PC-9 (cell line): ENCODE measurements around the gene FOS.

ENCODE experiments used
- EZH2 ChIP-seq: fragments of 200-600 bp; sonication (generic); IDR thresholded peaks from 2 replicates; pipeline ENCODE4 v1.8.0; 2017; ENCODE audit warnings: antibody characterized with exemption, low read depth
- TF ChIP-seq, protein P1 (sequence below): fragments of 200-600 bp; sonication (generic); conservative IDR thresholded peaks from 2 replicates; pipeline ENCODE4 v1.6.1; 2017; ENCODE audit warnings: mixed run types, antibody characterized with exemption, mild to moderate bottlenecking, moderate library complexity

DNA sequence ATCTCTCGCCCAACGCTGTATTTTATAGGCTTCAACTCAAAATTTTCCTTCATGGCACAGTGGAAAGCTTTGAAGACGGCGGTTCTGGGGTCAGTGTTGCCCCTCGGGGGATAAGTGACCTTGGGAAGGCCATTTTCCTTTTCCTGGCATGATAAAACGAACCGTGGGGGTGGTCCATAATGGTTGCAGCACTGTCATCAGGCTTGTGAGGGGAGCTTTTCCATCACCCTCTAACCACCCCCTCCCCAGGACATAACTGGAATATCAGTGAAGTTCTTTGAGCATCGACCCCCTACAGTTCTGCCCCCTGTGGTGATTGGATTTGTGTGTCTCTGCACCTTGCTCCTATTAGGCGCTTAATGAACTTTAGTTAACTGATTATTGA lies 16.0 kb downstream of the FOS start:
- TF ChIP-seq, protein P1, sequence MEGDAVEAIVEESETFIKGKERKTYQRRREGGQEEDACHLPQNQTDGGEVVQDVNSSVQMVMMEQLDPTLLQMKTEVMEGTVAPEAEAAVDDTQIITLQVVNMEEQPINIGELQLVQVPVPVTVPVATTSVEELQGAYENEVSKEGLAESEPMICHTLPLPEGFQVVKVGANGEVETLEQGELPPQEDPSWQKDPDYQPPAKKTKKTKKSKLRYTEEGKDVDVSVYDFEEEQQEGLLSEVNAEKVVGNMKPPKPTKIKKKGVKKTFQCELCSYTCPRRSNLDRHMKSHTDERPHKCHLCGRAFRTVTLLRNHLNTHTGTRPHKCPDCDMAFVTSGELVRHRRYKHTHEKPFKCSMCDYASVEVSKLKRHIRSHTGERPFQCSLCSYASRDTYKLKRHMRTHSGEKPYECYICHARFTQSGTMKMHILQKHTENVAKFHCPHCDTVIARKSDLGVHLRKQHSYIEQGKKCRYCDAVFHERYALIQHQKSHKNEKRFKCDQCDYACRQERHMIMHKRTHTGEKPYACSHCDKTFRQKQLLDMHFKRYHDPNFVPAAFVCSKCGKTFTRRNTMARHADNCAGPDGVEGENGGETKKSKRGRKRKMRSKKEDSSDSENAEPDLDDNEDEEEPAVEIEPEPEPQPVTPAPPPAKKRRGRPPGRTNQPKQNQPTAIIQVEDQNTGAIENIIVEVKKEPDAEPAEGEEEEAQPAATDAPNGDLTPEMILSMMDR: peak; percentile 50; the same call in 1 of the 2 replicates
- no peak for TF ChIP-seq EZH2
